Activated T-cell treated with anti-CD3 and anti-CD28 coated beads, Interleukin-2, amount 50 U/mL, for 72 hours (primary cell): ENCODE measurements around the gene IGFL3. TPM values are rescaled to one million over a fixed set of nuclear protein-coding genes. Genes with fewer than 3 reads are reported as not detected.

Source experiments
- ATAC-seq, 2 donors: fragments of 150-1000 bp; cut with Tn5 transposase; replicated peaks in 1 of 2; 2 replicates each; pipeline ENCODE4 v1.10.0; 2021; ENCODE audit warnings: moderate library complexity in 2 of 2, mild to moderate bottlenecking in 1 of 2
- DNase-seq, 2 donors: peaks; one replicate each; pipeline ENCODE4 v3.0.0; 2021 to 2022; ENCODE audit warnings: mixed read lengths in 1 of 2
- H3K27ac Mint-ChIP-seq: one replicate; pipeline ENCODE4 v1.8.0; 2022; ENCODE audit warnings: mild to moderate bottlenecking, moderate library complexity, mixed read lengths
- H3K27me3 Mint-ChIP-seq: one replicate; pipeline ENCODE4 v1.8.0; 2022; ENCODE audit warnings: low read depth, mixed read lengths
- H3K36me3 Mint-ChIP-seq, 2 donors: one replicate each; pipeline ENCODE4 v1.8.0; 2022; ENCODE audit warnings: mixed read lengths in 2 of 2, mild to moderate bottlenecking in 1 of 2; ENCODE audit not compliant: insufficient read depth in 2 of 2
- H3K4me1 Mint-ChIP-seq: one replicate; pipeline ENCODE4 v1.8.0; 2022; ENCODE audit warnings: low read depth, mixed read lengths
- H3K4me3 Mint-ChIP-seq, 2 donors: one replicate each; pipeline ENCODE4 v1.8.0; 2022; ENCODE audit warnings: mild to moderate bottlenecking in 2 of 2, mixed read lengths in 2 of 2, moderate library complexity in 2 of 2
- H3K9me3 Mint-ChIP-seq, 2 donors: one replicate each; pipeline ENCODE4 v1.8.0; 2022; ENCODE audit warnings: mixed read lengths in 2 of 2
- total RNA-seq, 2 donors: library from RNA; stranded (reverse); gene quantifications; one replicate each; pipeline ENCODE4 v1.2.3, GENCODE V29; 2022

The IGFL3 gene
- total RNA-seq, 2 donors from 2014 or later, result not detected

- Mint-ChIP-seq H3K4me3 (no peak overlapping the region), H3K4me1 (peaks cover 13% of the 10 kb centered on the region), H3K9me3 (no peaks in the 10 kb centered on the region), H3K27me3 (peaks cover 53% of the 10 kb centered on the region), H3K27ac (no peak overlapping the region), H3K36me3 (no peaks in the 10 kb centered on the region)
- DNase-seq (no peak), ATAC-seq (no peak)
These were observed 16.9 kb upstream of the IGFL3 start for GRCh38 chr19:46141421-46141820.

- no peaks in the 10 kb centered on the region for H3K36me3 Mint-ChIP-seq
- H3K4me3 Mint-ChIP-seq, result peak overlapping the region in 1 of 2 donors; percentile 49
- H3K27me3 Mint-ChIP-seq, result peaks cover 61% of the 10 kb centered on the region
- no peaks in the 10 kb centered on the region for H3K9me3 Mint-ChIP-seq
- peaks cover 13% of the 10 kb centered on the region for H3K4me1 Mint-ChIP-seq
- DNase-seq (peak; percentile 9 to 34), ATAC-seq (peak; percentile 89 to 95)
- H3K27ac Mint-ChIP-seq, result no peak overlapping the region
These were observed 13.5 kb upstream of the IGFL3 start for GRCh38 chr19:46137915-46138473.

- H3K27ac Mint-ChIP-seq, result no peak overlapping the region
- H3K9me3 Mint-ChIP-seq, result no peaks in the 10 kb centered on the region
- peaks cover 79% of the 10 kb centered on the region for H3K27me3 Mint-ChIP-seq
- ATAC-seq, result no peak
- H3K4me3 Mint-ChIP-seq, result no peak overlapping the region
- no peak for DNase-seq
- peaks cover 13% of the 10 kb centered on the region for H3K4me1 Mint-ChIP-seq
- H3K36me3 Mint-ChIP-seq, result no peaks in the 10 kb centered on the region
These were observed 10.0 kb upstream of the IGFL3 start for GRCh38 chr19:46134527-46134926.

- DNase-seq, result no peak
- Mint-ChIP-seq H3K36me3 (peaks cover 0 to 2% of the 10 kb centered on the region in 2 donors), H3K9me3 (no peaks in the 10 kb centered on the region), H3K4me1 (peaks cover 13% of the 10 kb centered on the region), H3K27me3 (peaks cover 80% of the 10 kb centered on the region), H3K27ac (no peak overlapping the region), H3K4me3 (no peak overlapping the region)
- no peak for ATAC-seq
These were observed 9.3 kb upstream of the IGFL3 start for GRCh38 chr19:46133777-46134241.

DNA sequence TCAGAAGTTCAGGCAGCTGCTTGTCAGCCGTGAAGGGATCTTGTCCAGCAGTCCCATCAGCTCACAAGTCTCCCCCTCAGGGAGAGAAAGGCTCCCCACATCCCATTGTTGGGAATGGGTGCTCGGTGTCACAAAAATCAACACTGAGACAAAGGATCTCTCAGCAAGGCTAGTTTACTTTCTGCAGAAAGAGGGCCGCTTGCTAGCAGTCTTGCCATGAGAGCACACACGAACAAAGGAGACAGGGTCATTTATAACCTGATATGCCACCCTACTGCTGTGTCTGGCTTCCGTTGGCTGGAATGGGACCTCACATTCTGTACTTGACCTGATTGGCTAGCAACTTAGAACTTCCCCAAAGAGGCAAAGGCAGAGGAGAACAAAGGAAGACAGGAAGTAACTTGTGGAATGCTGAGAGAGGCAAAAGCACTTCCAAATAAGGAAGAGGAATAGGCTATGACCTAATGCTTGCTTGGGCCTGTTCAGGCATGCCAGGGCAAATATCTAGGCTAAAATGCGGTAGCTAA is 8.7 kb upstream of the IGFL3 start:
- no peaks in the 10 kb centered on the region for H3K9me3 Mint-ChIP-seq
- peaks cover 9% of the 10 kb centered on the region for H3K4me1 Mint-ChIP-seq
- no peak overlapping the region for H3K27ac Mint-ChIP-seq
- peaks cover 83% of the 10 kb centered on the region for H3K27me3 Mint-ChIP-seq
- no peak overlapping the region for H3K4me3 Mint-ChIP-seq
- H3K36me3 Mint-ChIP-seq, result peaks cover 0 to 2% of the 10 kb centered on the region in 2 donors
- ATAC-seq (no peak), DNase-seq (no peak)

GRCh38 chr19:46132508-46133100 is 8.1 kb upstream of the IGFL3 start:
- Mint-ChIP-seq H3K9me3 (no peaks in the 10 kb centered on the region), H3K4me1 (peaks cover 3% of the 10 kb centered on the region), H3K4me3 (no peak overlapping the region), H3K27me3 (peaks cover 83% of the 10 kb centered on the region), H3K27ac (no peak overlapping the region), H3K36me3 (peaks cover 0 to 2% of the 10 kb centered on the region in 2 donors)
- no peak for DNase-seq
- ATAC-seq, result no peak

DNA sequence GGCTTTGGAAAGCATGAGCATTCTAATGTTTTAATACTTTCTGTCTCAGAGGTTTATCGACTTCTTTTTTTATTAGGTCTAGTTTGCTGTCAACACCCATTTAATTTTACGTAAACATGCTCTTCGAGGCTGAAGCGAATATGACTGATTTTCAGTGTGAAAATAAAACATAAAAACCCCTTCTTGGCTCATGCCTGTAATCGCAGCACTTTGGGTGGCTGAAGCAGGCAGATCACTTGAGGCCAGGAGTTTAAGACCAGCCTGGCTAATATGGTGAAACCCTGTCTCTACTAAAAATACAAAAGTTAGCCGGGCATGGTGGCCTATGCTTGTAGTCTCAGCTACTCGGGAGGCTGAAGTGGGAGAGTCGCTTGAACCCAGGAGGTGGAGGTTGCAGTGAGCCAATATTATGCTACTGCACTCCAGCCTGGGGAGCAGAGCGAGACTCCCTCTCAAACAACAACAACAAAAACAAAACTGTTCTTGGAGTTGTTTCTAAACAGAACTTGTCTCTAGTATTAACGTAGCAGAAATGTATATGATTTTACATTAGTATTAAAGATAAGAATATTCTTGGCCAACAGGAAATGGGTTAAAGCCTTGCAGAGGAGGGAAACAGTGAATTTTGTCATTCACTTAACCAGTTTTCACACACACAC is 7.1 kb upstream of the IGFL3 start:
- Mint-ChIP-seq H3K9me3 (no peaks in the 10 kb centered on the region), H3K36me3 (peaks cover 0 to 2% of the 10 kb centered on the region in 2 donors), H3K4me3 (no peak overlapping the region), H3K27ac (no peak overlapping the region), H3K27me3 (peaks cover 89% of the 10 kb centered on the region), H3K4me1 (no peaks in the 10 kb centered on the region)
- no peak for DNase-seq
- no peak for ATAC-seq

DNA sequence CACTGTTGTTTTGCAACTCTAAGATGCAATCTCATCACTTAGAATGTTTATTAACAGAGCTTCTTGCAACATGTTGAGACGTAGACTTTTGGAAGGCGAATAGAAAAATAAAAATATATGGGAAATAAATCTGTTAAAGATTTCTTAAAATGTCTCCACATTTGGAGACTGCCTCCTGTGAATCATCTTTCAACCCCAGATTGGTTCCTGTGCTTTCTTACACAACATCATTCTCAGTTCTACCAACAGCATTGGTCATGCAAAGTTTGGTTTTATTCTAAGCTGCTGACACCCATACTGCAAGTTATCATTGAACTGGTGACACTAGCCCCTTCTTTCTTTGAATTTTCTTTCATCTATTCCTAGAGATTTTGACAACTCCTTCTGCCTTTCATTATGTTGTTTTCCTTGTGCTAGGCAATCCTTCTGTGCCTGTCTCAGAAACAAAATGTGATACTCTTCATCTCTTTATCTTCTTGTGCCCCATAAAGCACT is 1.6 kb upstream of the IGFL3 start:
- Mint-ChIP-seq H3K27me3 (peaks cover 78% of the 10 kb centered on the region), H3K4me3 (no peak overlapping the region), H3K9me3 (no peaks in the 10 kb centered on the region), H3K27ac (no peak overlapping the region), H3K4me1 (no peaks in the 10 kb centered on the region), H3K36me3 (peaks cover 0 to 2% of the 10 kb centered on the region in 2 donors)
- ATAC-seq (no peak), DNase-seq (no peak)

DNA sequence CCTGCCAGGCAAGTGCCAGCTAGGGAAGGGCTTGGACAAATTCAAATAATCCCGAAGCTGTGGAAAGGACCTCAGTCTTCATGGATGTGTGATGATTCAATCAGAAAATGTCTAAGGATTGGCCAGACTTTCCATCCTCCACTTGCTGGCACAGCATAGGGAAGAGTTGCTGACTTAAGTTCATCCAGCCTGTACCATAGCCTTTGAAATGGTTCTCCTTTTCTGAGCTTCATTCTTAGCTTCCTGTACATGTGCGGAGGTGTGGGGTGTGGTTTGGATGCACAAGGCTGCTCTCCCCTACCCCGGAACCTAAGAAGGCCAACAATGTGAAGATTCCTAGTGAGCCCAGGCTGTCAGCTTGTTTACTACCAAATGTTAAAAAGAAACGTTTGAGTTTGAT is 959 bp upstream of the IGFL3 start:
- ATAC-seq (no peak), DNase-seq (no peak)
- Mint-ChIP-seq H3K9me3 (no peaks in the 10 kb centered on the region), H3K4me3 (no peak overlapping the region), H3K36me3 (peaks cover 0 to 2% of the 10 kb centered on the region in 2 donors), H3K27ac (no peak overlapping the region), H3K4me1 (no peaks in the 10 kb centered on the region), H3K27me3 (peaks cover 72% of the 10 kb centered on the region)

DNA sequence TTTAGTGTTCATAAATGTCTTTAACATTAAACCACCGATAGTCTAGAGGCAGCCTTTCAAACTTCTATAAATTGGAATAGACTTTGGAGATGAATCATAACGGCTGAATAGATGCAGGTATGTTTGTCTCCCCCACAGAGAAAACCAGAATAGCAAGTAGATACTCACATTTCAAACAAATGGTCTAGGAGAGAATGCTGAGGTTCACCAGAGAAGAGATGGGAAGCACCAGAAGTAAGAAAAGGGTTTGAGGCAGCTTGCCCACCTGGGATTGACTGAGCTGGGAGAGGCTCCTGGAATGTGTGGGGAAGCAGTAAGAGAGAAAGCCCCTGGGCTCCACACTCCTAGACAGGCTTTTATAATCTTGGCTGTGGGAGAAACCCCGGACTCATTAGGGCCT is 6.4 kb downstream of the IGFL3 start:
- Mint-ChIP-seq H3K9me3 (no peaks in the 10 kb centered on the region), H3K27me3 (peaks cover 42% of the 10 kb centered on the region), H3K27ac (no peak overlapping the region), H3K4me3 (no peak overlapping the region), H3K4me1 (peaks cover 20% of the 10 kb centered on the region), H3K36me3 (no peaks in the 10 kb centered on the region)
- DNase-seq (no peak), ATAC-seq (no peak)

DNA sequence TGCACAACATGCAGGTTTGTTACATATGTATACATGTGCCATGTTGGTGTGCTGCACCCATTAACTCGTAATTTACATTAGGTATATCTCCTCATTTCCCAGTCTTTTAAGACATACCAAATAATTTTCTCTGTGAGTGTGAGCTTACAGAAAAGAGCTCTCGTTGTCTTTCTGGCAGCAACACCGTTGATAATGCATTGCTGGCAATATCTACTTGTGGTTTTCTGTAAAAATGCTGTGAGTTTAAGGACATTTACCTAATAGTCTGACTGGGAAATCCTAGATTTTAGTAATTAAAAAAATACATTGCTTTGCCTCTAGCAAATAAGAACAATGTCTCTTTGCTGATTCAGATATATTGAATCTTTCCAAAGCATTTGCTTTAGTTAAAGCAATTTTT is 8.4 kb downstream of the IGFL3 start:
- DNase-seq, result no peak
- H3K27me3 Mint-ChIP-seq, result peaks cover 61% of the 10 kb centered on the region
- peaks cover 26% of the 10 kb centered on the region for H3K4me1 Mint-ChIP-seq
- H3K27ac Mint-ChIP-seq, result no peak overlapping the region
- no peaks in the 10 kb centered on the region for H3K36me3 Mint-ChIP-seq
- no peak for ATAC-seq
- no peaks in the 10 kb centered on the region for H3K9me3 Mint-ChIP-seq
- H3K4me3 Mint-ChIP-seq, result peak overlapping the region in 1 of 2 donors; percentile 33

- peaks cover 26% of the 10 kb centered on the region for H3K4me1 Mint-ChIP-seq
- ATAC-seq (peak; percentile 100), DNase-seq (peak; percentile 73 to 80)
- peak overlapping the region; percentile 33 to 51 for H3K4me3 Mint-ChIP-seq
- H3K27ac Mint-ChIP-seq, result peak overlapping the region; percentile 6
- peaks cover 64% of the 10 kb centered on the region for H3K27me3 Mint-ChIP-seq
- H3K9me3 Mint-ChIP-seq, result no peaks in the 10 kb centered on the region
- no peaks in the 10 kb centered on the region for H3K36me3 Mint-ChIP-seq
These were observed 8.9 kb downstream of the IGFL3 start for GRCh38 chr19:46115396-46116106.

DNA sequence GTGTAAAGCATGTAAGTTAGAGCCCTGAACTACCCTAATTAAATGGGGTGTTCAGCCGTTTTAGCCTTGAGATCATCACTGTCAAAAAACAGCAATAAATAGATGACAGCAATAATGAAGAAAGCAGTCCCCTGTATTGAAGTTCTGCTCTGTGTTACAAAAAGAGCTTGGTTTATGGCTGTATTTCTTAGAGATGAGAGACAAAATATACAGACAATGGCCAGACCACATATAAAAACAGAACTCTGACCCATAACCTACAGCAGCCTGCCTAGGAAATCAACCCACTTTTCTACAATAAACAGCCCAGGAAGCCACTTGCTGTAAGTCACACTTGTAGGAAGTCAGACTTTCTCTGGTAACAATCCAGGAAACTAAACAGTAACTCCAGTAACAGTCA is 10.8 kb downstream of the IGFL3 start:
- H3K9me3 Mint-ChIP-seq, result peaks cover 0 to under 1% of the 10 kb centered on the region in 2 donors
- ATAC-seq (no peak), DNase-seq (no peak)
- H3K4me3 Mint-ChIP-seq, result no peak overlapping the region
- H3K27ac Mint-ChIP-seq, result no peak overlapping the region
- H3K4me1 Mint-ChIP-seq, result peaks cover 26% of the 10 kb centered on the region
- H3K36me3 Mint-ChIP-seq, result no peaks in the 10 kb centered on the region
- H3K27me3 Mint-ChIP-seq, result peaks cover 54% of the 10 kb centered on the region
